ENCODE data around the gene ZNRF1.
"Not testable (repeated sequence)": the region's sequence is repeated elsewhere in the genome, so short reads cannot be mapped to it uniquely, and the experiment has no call there.

The ZNRF1 gene

DNA sequence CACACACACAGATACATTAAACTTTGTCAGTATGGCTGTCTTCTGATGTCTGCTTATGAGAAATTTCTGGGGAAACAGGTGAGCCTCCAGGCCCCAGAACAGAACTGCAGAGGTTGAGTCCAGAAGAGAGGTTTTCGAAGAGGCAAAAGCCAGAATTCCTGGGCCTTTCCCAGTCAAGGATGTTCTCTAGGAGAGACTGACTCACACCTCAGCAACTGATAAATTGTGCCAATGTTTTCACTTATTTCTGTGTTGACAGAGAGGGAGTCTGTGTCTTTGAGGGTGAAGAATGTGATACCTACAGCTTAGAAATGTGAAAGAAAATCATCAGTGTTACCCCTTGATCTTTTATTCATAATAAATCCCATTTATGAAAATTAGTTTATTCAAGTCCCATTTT, 87.5 kb downstream of the ZNRF1 start:
- no peak for DNase-seq (ENCODE audit: low read depth)
- no peak overlapping the region for H3K4me3 ChIP-seq (ENCODE audit: low read depth, low read length)
- TF ChIP-seq, protein P1, sequence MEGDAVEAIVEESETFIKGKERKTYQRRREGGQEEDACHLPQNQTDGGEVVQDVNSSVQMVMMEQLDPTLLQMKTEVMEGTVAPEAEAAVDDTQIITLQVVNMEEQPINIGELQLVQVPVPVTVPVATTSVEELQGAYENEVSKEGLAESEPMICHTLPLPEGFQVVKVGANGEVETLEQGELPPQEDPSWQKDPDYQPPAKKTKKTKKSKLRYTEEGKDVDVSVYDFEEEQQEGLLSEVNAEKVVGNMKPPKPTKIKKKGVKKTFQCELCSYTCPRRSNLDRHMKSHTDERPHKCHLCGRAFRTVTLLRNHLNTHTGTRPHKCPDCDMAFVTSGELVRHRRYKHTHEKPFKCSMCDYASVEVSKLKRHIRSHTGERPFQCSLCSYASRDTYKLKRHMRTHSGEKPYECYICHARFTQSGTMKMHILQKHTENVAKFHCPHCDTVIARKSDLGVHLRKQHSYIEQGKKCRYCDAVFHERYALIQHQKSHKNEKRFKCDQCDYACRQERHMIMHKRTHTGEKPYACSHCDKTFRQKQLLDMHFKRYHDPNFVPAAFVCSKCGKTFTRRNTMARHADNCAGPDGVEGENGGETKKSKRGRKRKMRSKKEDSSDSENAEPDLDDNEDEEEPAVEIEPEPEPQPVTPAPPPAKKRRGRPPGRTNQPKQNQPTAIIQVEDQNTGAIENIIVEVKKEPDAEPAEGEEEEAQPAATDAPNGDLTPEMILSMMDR (IDR thresholded peaks at IDR 0.05; ENCODE audit: low read depth, low read length, missing control alignments), result no peak

DNA sequence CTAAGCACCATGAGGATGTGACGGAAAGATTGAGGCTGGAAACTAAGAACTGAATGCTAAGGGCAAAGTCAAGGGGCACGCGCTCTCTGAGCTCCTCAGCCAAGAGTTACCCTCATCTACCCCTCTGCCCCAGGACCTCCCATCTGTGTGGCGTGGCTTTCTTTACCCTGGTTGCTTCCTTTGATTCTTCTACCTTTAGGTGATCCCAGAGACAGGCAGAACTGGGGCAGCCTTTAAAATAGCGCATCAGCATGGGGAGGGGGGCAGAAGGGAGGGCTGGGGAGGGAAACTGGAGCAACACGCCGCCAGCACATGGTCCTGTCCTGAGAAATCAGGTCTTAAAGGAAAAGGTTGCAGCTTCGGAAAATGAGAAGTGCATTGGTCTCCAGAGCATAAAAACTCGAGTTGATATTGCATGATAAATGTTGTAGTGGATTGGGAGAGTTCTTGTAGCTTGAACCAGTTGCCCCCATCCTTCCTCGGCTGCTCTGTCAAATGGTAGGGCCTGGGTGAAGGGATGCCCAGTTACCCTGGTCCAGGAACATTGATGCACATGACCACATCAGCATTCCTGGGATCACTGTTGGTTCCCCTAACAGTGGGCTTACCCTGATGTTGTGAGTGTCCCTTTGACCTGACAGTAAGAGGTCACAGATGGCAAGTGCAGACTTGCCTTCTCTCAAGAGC, 88.0 kb downstream of the ZNRF1 start:
- H3K4me3 ChIP-seq (ENCODE audit: low read depth, low read length), result no peak overlapping the region

DNA sequence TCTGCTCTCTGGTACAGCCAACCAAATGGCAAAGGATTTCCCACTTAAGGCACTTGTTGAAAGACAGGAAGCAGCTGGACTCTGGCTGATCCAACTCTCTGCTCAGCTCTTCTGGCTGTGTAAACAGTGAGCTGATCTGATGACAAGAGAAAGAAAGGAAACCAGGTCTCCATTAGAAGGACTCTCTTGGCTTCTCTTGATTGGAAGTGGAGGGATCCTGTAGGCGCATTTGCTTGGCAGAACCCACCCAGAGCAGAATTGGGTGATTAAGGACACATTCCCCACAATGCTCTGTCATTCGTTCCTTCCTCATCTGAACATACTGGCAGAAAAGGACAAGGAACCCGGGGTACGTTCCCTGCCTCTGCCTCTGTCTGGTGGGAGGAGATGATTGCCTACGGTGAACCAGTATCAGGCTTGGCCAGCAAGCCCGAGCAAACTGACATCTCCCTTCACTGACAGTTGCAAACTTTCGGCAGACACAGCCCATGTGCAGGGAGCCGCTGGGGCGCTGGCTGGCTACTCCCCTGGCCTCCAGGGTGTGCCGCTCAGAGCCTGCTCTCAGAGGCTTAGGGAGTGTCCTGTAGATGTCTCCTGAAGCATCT, 88.7 kb downstream of the ZNRF1 start:
- no peak for DNase-seq (ENCODE audit: low read depth)
- TF ChIP-seq, protein P1 (IDR thresholded peaks at IDR 0.05; ENCODE audit: low read depth, low read length, missing control alignments), result no peak
- no peak overlapping the region for H3K4me3 ChIP-seq (ENCODE audit: low read depth, low read length)

More for the DNA sequence above, 88.0 kb downstream of the ZNRF1 start:
- TF ChIP-seq, protein P1 (IDR thresholded peaks at IDR 0.05; ENCODE audit: low read depth, low read length, missing control alignments), result no peak
- no peak for DNase-seq (ENCODE audit: low read depth)

DNA sequence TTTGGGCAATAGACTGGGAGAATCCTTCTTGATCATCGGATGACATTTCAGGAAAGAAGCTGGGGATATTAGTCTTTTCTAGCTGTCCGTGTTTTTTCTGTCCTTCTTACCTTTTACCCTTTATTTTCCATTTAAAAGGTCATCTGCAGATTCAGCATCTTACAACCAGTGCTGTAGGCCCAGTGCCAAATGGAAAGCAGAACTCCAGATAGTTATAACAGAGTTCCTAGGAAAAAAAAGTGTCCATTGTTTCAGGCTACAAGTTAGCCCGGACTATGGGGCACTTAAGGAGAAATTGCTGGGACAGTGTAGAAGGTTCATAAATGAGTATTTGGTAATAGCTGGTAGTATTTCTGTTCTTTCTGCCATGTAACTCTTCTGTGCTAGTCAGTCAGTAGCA, 89.4 kb downstream of the ZNRF1 start:
- DNase-seq (ENCODE audit: low read depth), result no peak
- TF ChIP-seq, protein P1 (IDR thresholded peaks at IDR 0.05; ENCODE audit: low read depth, low read length, missing control alignments), result no peak
- no peak overlapping the region for H3K4me3 ChIP-seq (ENCODE audit: low read depth, low read length)

DNA sequence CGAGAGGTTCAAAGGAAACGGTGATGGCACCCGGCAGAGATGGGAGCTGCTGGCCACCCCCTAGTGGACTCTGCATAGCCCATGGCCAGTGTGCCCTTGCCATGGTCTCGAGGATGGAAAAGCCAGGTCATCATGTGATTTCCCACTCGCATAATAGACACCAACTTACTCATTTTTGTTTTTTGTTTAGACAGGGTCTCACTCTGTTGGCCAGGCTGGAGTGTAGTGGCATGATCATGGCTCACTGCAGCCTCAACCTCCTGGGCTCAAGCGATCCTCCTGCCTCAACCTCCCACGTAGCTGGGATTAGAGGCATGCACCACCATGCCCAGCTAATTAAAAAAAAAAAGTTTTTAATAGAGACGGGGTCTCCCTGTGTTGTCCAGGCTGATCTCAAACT, 90.1 kb downstream of the ZNRF1 start:
- no peak overlapping the region for H3K4me3 ChIP-seq (ENCODE audit: low read depth, low read length)
- TF ChIP-seq, protein P1 (IDR thresholded peaks at IDR 0.05; ENCODE audit: low read depth, low read length, missing control alignments), result no peak
- no peak for DNase-seq (ENCODE audit: low read depth)

DNA sequence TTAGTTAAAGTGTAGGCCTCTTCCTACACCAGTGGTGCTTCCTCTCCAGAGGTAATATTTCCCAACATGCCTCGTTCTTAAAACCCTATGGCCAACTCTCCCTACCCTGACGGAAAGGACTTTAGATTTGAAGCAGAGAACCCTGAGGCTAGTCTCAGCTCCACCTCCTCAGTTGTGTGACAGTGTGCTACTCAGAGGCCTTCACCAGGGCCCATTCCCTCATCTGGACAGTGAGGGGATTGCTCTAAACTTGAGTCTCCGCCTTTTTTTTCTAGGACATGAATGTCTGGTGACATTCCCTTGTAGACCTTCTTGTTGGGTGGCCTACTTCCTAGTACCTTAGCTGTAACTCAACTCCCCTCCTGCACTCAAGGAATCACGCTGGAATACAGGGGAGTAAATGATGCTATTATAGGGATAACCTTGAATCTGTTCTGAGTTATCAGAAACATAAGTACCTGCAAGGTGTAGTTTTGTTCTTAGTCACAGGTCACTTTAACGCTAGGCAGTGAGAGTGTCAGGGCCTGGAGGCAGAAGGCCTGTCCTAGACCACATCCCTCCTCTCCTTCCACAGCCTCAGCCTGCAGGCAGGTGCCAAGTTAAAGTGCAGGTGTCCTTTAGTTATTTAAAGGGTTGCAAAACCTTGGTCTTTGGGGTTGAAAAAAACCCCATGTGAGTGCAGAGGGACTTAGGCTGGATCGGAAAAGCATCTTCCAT, 90.8 kb downstream of the ZNRF1 start:
- no peak for DNase-seq (ENCODE audit: low read depth)
- TF ChIP-seq, protein P1 (IDR thresholded peaks at IDR 0.05; ENCODE audit: low read depth, low read length, missing control alignments), result no peak
- no peak overlapping the region for H3K4me3 ChIP-seq (ENCODE audit: low read depth, low read length)

DNA sequence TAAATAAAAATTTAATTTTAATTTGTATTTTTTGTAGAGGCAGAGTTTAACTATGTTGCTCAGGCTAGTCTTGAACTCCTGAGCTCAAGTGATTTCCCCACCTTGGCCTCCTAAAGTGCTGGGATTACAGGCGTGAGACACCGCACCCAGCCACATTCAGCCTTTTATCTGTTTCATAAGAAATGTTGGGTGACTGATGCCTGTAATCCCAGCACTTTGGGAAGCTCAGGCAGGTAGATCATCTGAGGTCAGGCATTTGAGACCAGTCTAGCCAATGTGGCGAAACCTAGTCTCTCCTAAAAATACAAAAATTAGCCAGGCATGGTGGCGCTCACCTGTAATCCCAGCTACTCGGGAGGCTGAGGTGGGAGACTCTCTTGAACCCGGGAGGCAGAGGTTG, 92.1 kb downstream of the ZNRF1 start:
- H3K4me3 ChIP-seq (ENCODE audit: low read depth, low read length); DNase-seq (ENCODE audit: low read depth): not testable (repeated sequence)

DNA sequence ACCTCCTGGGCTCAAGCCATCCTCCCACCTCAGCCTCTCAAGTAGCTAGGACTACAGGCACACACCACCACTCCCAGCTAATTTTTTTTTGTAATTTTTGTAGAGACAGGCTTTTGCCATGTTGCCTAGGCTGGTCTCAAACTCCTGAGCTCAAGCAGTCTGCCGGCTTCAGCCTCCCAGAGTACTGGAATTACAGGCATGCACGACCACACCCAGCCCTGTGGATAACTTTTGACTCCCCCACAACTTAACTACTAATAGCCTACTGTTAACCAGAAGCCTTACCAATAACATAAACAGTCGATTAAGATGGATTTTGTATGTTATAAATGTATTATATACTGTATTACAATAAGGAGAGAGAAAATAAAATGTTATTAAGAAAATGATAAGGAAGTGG, 92.8 kb downstream of the ZNRF1 start:
- not testable (repeated sequence) for DNase-seq (ENCODE audit: low read depth); H3K4me3 ChIP-seq (ENCODE audit: low read depth, low read length)

Measured in GM12864 (cell line).